CD4-positive, alpha-beta T cell treated with Interleukin-15 for 1 hour (primary cell): Measurements from ENCODE around the gene LRRFIP1.
A peak's percentile ranks its signal among the peaks of the same experiment; 100 is the strongest.
"Not testable (repeated sequence)": the region's sequence is repeated elsewhere in the genome, so short reads cannot be mapped to it uniquely, and the experiment has no call there.

Experiments
- DNase-seq: peaks from one replicate; pipeline ENCODE4 v3.0.0-alpha.2; 2020

Gene LRRFIP1

GRCh38 chr2:237597196-237598145, 29.9 kb upstream of the LRRFIP1 start:
- DNase-seq = no peak

GRCh38 chr2:237598468-237599208, 28.7 kb upstream of the LRRFIP1 start:
- DNase-seq = no peak

- no peak for DNase-seq
Measured at GRCh38 chr2:237599465-237600110, 27.8 kb upstream of the LRRFIP1 start.

- no peak for DNase-seq
Measured at GRCh38 chr2:237600205-237600846, 27.1 kb upstream of the LRRFIP1 start.

GRCh38 chr2:237601453-237602116, 25.8 kb upstream of the LRRFIP1 start:
- DNase-seq = no peak

DNA sequence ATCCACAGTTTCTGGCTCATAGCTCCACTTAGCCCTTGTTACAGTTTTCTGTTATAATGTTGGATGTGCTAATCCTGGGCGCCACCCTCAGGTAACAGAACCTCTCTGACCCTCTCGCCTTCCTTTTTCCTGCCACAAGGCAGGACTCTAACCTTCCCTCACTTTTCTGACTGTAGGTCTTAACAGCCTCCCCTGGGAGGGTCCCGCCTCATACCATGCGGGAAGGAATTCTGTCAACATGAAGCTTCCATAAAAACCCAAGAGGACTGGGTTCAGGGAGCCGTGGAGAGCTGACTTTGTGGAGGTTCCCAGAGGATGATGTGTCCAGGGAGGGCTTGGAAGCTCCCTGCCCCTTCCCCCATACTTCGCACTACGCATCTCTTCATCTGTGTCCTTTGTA, 25.0 kb upstream of the LRRFIP1 start:
- no peak for DNase-seq

DNA sequence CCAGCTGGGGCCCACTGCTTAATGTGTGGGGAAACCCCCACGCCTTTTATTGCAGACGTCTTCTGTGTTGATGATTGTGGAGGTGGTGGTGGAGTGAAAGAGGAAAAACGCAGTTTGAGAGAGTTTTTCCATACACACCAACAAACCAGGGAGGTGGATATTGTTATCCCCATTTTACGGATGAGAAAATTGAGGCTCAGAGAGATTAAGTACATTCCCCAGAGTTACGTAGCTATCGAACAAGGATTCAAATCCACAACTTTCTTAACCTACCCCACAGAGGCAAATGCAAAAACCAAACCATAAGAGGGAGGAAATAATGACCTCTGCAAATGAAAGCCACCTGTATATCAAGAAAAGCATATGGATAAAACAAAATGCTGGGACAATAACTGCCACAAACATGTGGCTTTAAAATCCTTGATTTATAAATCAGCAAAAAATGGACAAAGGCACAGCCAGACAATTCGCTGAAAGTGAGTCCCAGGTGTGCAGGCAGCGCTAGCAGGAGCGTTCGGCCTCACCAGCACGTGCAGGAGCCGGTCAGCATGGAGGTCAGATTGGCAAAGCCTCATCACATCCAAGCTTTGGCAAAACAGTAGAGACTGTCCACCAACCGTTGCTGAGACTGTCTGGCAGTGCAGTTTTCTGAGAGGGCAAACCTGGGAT, 24.2 kb upstream of the LRRFIP1 start:
- peak; percentile 29 for DNase-seq

GRCh38 chr2:237603718-237604362, 23.5 kb upstream of the LRRFIP1 start:
- DNase-seq = peak; percentile 89

- DNase-seq = no peak
Measured at GRCh38 chr2:237604391-237604790, 23.0 kb upstream of the LRRFIP1 start.

DNA sequence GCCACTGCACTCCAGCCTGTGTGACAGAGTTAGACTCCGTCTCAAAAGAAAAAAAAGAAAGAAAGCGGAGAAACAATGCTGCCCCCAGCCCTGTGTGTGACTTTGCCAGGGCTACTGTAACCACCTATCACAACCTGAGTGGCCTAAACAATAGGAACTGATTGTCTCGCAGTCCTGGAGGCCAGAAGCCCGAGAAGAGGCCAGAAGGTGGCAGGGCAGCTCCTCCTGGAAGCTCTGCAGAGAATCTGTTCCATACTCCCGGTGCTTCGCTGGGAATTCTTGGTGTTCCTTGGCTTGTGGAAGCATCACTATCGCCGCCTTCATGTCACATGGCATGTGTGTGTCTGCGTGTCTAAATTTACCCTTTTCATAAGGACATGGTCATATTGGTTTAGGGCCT, 22.4 kb upstream of the LRRFIP1 start:
- no peak for DNase-seq

DNA sequence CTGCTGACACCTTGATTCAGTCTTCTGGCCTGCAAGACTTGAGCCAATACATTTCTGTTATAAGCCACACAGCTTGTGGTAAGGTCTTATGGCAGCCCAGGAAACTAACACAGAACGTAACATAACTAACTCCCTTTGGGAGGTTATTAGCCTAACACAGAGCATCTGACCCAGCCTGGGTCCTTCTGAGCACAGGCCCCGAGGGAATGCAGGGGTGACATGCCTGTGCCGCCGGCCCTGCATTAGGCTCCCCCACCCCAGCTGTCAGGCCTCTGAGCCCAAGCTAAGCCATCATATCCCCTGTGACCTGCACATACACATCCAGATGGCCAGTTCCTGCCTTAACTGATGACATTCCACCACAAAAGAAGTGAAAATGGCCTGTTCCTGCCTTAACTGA, 20.9 kb upstream of the LRRFIP1 start:
- not testable (repeated sequence) for DNase-seq

GRCh38 chr2:237612527-237613357, 14.6 kb upstream of the LRRFIP1 start:
- DNase-seq = no peak

GRCh38 chr2:237613679-237614078, 13.7 kb upstream of the LRRFIP1 start:
- no peak for DNase-seq

DNA sequence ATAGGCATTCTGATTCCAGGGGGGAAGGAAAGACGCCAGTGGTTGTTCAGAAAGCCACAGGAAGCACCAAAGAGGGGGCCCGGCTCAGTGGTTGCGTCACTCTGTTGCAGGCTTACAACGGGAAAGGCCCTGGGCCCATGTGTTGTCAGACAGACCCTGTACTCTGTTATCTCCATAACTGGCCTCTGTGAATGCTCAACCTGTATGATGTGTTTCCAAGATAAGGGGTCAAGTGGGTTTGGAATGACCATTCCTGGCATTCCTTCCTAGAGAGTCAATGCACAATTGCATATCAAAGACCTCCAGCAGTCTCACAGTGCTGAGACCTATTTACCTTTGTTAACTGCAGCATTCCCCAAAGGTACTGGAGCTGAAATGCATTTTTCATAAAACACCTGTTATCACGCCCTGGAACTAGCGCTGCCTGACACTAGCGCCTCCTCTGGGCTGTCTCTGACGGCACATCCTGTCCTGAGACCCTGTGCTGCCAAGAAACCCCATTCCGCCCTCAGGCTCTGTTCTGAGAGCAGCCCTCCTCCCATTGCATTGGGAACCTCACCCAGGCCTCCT, 13.2 kb upstream of the LRRFIP1 start:
- DNase-seq = no peak

GRCh38 chr2:237615631-237616249, 11.6 kb upstream of the LRRFIP1 start:
- no peak for DNase-seq

- no peak for DNase-seq
Measured at GRCh38 chr2:237616373-237616733, 11.0 kb upstream of the LRRFIP1 start.

DNA sequence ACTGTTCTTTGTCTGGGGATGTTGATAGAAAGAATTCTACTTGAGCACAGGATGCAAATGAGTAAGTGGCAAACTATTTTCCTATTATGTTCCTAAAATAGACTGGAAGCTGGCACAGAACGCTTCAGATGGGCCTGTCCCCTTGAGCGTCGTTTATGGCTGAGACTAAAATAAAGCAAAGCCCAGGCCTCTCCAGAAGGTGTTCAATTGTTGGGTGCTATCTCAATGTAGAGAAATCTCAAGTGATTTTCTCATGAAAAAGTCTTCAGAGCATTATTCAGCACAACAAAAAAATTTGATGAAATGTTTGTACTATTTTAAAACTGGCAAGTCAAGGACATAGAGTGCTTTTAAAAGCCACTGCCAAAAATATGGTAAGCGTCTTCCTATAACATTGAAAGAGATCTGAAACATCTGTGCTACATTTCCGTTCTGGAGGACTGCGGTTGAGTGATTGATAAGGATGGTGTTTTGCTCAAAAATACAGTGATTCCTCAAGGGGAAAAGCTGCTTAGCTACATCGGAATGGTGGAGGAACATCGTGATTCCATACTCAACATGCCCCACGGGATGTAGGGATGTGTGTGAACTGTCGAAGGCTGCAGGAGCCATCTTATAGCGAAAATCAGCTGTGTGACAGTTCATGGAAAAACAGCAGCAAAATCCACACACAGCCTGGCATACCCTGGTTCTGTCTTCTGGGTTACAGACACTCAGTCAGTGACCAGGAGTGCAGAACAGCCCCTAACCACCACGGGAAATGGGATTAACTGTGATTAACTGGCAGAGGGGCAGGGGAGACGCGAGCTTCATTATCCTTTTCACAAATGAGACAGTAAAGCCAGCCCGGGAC, 10.4 kb upstream of the LRRFIP1 start:
- no peak for DNase-seq

GRCh38 chr2:237617587-237617982, 9.8 kb upstream of the LRRFIP1 start:
- DNase-seq = no peak

GRCh38 chr2:237618449-237618848, 8.9 kb upstream of the LRRFIP1 start:
- no peak for DNase-seq
